ENCODE results near the gene PGRMC2.
"Not testable (repeated sequence)": the region's sequence is repeated elsewhere in the genome, so short reads cannot be mapped to it uniquely, and the experiment has no call there.

PGRMC2 gene

DNA sequence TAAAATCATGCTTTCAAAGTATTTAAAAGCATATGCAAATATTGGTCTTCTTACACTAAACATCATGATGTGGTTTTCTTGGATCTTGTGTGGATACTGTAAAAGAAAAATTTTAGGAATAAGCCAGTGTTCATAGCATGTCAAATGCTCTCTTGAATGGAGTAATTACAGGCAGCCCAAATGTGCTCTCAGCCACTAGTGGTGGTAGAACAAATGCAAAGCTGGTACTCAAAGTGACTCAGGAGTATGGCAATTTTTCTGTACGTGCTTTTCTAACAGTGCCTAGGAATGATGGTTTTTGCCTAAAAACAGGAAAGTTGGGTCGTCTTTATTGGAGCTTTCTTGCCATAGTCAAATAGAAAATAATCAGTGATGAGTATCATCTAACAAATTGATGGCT, 19.9 kb downstream of the PGRMC2 start:
- no peak; the same call in 2 of the 3 replicates for ATAC-seq
- TF ChIP-seq ZFP30 (CRISPR knock-in tag; IDR thresholded peaks at IDR 0.05) (no peak), ZNF565 (CRISPR knock-in tag; conservative IDR thresholded peaks at IDR 0.05; ENCODE audit: low read depth) (no peak), CSDC2 (CRISPR knock-in tag; IDR thresholded peaks at IDR 0.05) (no peak), SNAI2 (CRISPR knock-in tag; IDR thresholded peaks at IDR 0.05) (no peak), ESRRG (CRISPR knock-in tag; IDR thresholded peaks at IDR 0.05) (no peak), ZNF8 (CRISPR knock-in tag; IDR thresholded peaks at IDR 0.05) (no peak), TOX (CRISPR knock-in tag; IDR thresholded peaks at IDR 0.05; ENCODE audit: borderline replicate concordance) (no peak), RARB (CRISPR knock-in tag; IDR thresholded peaks at IDR 0.05) (no peak)

DNA sequence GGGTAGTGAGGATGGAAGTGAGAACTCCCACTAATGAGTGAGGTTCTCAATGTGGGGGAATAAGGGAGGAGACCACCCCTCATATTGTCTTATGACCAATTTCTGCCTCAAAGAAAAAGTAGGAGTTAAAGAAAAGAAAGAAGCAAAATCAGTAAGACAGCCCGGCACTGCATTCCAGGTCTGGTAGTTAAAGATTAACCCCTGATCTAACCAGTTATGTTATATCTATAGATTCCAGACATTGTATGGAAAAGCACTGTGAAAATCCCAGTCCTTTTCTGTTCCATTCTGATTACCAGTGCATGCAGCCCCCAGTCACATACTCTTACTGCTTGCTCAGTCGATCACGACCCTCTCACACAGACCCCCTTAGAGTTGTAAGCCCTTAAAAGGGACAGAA, 20.4 kb downstream of the PGRMC2 start:
- ATAC-seq = not testable (repeated sequence)

DNA sequence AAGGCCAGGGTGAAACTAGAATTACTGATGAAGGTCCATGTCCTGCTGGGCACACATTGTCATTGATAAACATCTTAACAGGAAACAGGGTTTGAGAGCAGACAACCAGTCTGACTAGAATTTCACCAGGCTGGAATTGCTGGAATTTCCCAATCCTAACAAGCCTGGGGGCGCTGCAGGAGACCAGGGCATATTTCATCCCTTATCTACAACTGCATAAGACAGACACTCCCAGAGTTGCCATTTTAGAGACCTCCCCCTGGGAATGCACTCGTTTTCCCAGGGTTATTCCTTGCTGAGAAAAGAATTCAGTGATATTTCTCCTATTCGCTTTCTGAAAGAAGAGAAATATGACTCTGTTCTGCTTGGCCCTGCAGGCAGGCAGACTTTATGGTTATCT, 22.1 kb downstream of the PGRMC2 start:
- ATAC-seq = not testable (repeated sequence)

DNA sequence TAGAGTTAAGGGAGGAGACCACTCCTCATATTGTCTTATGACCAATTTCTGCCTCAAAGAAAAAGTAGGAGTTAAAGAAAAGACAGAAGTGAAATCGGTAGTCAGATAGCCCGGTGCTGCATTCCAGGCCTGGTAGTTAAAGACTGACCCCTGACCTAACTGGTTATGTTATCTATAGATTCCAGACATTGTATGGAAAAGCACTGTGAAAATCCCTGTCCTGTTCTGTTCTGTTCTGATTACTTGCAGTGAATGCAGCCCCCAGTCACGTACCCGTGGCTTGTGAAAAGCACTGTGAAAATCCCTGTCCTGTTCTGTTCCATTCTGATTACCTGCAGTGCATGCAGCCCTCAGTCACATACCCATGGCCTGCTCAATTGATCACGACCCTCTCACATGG, 27.7 kb downstream of the PGRMC2 start:
- ATAC-seq = not testable (repeated sequence)

DNA sequence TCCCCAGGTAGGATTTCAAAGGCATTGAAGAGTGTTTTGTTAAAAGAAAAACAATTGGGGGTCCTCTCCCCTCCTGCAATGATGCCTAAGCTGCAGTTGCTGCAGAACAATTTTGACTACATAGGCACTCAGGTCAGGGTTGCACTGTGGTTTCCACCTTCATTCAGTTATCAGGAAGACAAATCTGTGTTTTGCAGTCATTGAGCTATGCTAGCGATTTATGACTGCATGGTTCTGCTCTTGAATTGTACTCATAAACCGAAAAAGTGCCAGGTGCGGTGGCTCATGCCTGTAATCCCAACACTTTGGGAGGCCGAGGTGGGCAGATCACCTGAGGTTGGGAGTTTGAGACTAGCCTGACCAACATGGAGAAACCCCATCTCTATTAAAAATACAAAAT, 29.4 kb downstream of the PGRMC2 start:
- ATAC-seq = not testable (repeated sequence)

DNA sequence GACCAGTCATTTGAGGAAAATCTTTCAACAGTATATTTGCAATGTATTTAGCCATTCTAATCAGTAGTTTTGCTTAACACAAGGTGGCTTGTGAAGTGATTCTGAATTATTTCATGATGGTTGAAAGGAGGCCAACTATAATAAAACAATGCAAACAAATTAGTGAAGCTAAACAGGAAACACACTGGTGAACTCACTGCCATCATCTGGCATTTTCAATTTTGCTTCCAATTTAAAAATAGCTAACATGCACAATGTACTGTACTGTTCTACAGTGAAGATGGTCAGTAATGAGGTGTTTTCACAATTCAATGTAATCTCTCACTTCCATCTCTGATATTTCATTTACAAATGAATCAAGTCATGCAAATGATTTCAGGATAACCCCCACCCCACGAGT, 31.1 kb downstream of the PGRMC2 start:
- TF ChIP-seq, protein P1, sequence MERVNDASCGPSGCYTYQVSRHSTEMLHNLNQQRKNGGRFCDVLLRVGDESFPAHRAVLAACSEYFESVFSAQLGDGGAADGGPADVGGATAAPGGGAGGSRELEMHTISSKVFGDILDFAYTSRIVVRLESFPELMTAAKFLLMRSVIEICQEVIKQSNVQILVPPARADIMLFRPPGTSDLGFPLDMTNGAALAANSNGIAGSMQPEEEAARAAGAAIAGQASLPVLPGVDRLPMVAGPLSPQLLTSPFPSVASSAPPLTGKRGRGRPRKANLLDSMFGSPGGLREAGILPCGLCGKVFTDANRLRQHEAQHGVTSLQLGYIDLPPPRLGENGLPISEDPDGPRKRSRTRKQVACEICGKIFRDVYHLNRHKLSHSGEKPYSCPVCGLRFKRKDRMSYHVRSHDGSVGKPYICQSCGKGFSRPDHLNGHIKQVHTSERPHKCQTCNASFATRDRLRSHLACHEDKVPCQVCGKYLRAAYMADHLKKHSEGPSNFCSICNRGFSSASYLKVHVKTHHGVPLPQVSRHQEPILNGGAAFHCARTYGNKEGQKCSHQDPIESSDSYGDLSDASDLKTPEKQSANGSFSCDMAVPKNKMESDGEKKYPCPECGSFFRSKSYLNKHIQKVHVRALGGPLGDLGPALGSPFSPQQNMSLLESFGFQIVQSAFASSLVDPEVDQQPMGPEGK (CRISPR knock-in tag; IDR thresholded peaks at IDR 0.05; ENCODE audit: borderline replicate concordance) = no peak
- TF ChIP-seq, protein P2, sequence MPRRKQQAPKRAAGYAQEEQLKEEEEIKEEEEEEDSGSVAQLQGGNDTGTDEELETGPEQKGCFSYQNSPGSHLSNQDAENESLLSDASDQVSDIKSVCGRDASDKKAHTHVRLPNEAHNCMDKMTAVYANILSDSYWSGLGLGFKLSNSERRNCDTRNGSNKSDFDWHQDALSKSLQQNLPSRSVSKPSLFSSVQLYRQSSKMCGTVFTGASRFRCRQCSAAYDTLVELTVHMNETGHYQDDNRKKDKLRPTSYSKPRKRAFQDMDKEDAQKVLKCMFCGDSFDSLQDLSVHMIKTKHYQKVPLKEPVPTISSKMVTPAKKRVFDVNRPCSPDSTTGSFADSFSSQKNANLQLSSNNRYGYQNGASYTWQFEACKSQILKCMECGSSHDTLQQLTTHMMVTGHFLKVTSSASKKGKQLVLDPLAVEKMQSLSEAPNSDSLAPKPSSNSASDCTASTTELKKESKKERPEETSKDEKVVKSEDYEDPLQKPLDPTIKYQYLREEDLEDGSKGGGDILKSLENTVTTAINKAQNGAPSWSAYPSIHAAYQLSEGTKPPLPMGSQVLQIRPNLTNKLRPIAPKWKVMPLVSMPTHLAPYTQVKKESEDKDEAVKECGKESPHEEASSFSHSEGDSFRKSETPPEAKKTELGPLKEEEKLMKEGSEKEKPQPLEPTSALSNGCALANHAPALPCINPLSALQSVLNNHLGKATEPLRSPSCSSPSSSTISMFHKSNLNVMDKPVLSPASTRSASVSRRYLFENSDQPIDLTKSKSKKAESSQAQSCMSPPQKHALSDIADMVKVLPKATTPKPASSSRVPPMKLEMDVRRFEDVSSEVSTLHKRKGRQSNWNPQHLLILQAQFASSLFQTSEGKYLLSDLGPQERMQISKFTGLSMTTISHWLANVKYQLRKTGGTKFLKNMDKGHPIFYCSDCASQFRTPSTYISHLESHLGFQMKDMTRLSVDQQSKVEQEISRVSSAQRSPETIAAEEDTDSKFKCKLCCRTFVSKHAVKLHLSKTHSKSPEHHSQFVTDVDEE (CRISPR knock-in tag; IDR thresholded peaks at IDR 0.05) = no peak
- TF ChIP-seq ISL1 (CRISPR knock-in tag; IDR thresholded peaks at IDR 0.05) = no peak
- TF ChIP-seq GLIS3 (CRISPR knock-in tag; IDR thresholded peaks at IDR 0.05) = no peak
- TF ChIP-seq RARB (CRISPR knock-in tag; IDR thresholded peaks at IDR 0.05) = no peak
- TF ChIP-seq, protein P3, sequence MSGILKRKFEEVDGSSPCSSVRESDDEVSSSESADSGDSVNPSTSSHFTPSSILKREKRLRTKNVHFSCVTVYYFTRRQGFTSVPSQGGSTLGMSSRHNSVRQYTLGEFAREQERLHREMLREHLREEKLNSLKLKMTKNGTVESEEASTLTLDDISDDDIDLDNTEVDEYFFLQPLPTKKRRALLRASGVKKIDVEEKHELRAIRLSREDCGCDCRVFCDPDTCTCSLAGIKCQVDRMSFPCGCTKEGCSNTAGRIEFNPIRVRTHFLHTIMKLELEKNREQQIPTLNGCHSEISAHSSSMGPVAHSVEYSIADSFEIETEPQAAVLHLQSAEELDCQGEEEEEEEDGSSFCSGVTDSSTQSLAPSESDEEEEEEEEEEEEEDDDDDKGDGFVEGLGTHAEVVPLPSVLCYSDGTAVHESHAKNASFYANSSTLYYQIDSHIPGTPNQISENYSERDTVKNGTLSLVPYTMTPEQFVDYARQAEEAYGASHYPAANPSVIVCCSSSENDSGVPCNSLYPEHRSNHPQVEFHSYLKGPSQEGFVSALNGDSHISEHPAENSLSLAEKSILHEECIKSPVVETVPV (CRISPR knock-in tag; IDR thresholded peaks at IDR 0.05) = no peak
- no peak for TF ChIP-seq ESRRG (CRISPR knock-in tag; IDR thresholded peaks at IDR 0.05)
- no peak for TF ChIP-seq SNAI2 (CRISPR knock-in tag; IDR thresholded peaks at IDR 0.05)
- TF ChIP-seq ARNTL (CRISPR knock-in tag; IDR thresholded peaks at IDR 0.05; ENCODE audit: borderline replicate concordance, low read depth) = no peak
- no peak for ATAC-seq

DNA sequence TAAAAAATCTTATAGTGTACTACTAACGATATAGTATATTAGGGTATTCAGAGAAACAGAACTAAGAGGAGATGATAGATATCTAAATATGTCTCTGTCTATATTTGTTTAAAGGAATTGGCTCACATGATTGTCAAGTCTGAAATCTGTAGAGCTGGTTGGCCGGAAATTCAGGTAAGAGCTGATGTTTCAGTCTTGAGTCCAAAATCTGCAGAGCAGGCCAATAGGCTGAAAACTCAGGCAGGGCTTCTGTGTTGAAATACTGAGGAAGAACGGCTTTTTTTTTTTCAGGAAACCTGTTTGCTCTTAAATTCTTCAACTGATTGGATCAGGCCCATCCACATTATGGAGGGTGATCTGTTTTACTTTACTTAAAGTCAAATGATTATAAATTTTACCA, 31.7 kb downstream of the PGRMC2 start:
- no peak for ATAC-seq
- TF ChIP-seq ZNF70 (CRISPR knock-in tag; IDR thresholded peaks at IDR 0.05) = no peak
- TF ChIP-seq RARB (CRISPR knock-in tag; IDR thresholded peaks at IDR 0.05) = no peak
- no peak for TF ChIP-seq ZFP3 (CRISPR knock-in tag; IDR thresholded peaks at IDR 0.05)
- TF ChIP-seq CSDC2 (CRISPR knock-in tag; IDR thresholded peaks at IDR 0.05) = no peak
- TF ChIP-seq PPARA (CRISPR knock-in tag; IDR thresholded peaks at IDR 0.05; ENCODE audit: borderline replicate concordance) = no peak
- no peak for TF ChIP-seq ZNF565 (CRISPR knock-in tag; conservative IDR thresholded peaks at IDR 0.05; ENCODE audit: low read depth)
- no peak for TF ChIP-seq GLIS3 (CRISPR knock-in tag; IDR thresholded peaks at IDR 0.05)
- TF ChIP-seq, protein P4, sequence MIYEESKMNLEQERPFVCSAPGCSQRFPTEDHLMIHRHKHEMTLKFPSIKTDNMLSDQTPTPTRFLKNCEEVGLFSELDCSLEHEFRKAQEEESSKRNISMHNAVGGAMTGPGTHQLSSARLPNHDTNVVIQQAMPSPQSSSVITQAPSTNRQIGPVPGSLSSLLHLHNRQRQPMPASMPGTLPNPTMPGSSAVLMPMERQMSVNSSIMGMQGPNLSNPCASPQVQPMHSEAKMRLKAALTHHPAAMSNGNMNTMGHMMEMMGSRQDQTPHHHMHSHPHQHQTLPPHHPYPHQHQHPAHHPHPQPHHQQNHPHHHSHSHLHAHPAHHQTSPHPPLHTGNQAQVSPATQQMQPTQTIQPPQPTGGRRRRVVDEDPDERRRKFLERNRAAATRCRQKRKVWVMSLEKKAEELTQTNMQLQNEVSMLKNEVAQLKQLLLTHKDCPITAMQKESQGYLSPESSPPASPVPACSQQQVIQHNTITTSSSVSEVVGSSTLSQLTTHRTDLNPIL (CRISPR knock-in tag; IDR thresholded peaks at IDR 0.05; ENCODE audit: low read depth) = no peak
